ENCODE measurements around the gene PHAF1. TPM values are rescaled to one million over a fixed set of nuclear protein-coding genes. Genes with fewer than 3 reads are reported as not detected.

Gene PHAF1
- total and polyA plus RNA-seq, 9 of the 15 experiments (the other 6 are each of a cell fraction or from before 2014, with no cell fraction given): 5.1 to 25.4 (median 13.8) TPM

- no peak for FAIRE-seq
- in situ Hi-C loops (cut with MboI): no loop called here
Observed at GRCh38 chr16:67186550-67186950, 76.8 kb downstream of the PHAF1 start.

More at GRCh38 chr16:67186550-67186950, 76.8 kb downstream of the PHAF1 start:
- Histone ChIP-seq H3K4me1 (replicated peaks in 1 of 2; ENCODE audit: control insufficient read depth in 2 of 2, insufficient read depth in 2 of 2, low read length in 2 of 2) (peaks cover 32 to 52% of the 10 kb centered on the region in 2 experiments), H3K27me3 (ENCODE audit: control insufficient read depth in 2 of 2, insufficient read depth in 2 of 2, low read length in 2 of 2) (no peaks in the 10 kb centered on the region), H3K36me3 (ENCODE audit: control insufficient read depth, insufficient read depth, low read length) (no peaks in the 10 kb centered on the region), H3K4me2 (ENCODE audit: insufficient read depth, low read length) (no peak overlapping the region), H2AFZ (ENCODE audit: low read depth, low read length) (no peak overlapping the region), H3K27ac (ENCODE audit: extremely low read depth, low read depth, low read length) (no peak overlapping the region), H4K20me1 (replicated peaks; ENCODE audit: control insufficient read depth, insufficient read depth, low read length) (peaks cover 11% of the 10 kb centered on the region), H3K9me1 (ENCODE audit: control insufficient read depth, insufficient read depth, low read length) (no peaks in the 10 kb centered on the region), H3K9me3 (replicated peaks; ENCODE audit: control insufficient read depth, insufficient read depth, low read depth, low read length) (no peaks in the 10 kb centered on the region), H3K9ac (ENCODE audit: insufficient read depth in 1 of 2, low read depth in 2 of 2, low read length in 2 of 2) (no peak overlapping the region), H3K79me2 (ENCODE audit: control insufficient read depth, insufficient read depth, low read length) (peaks cover 17% of the 10 kb centered on the region), H3K4me3 (no peak overlapping the region)
- POLR2A ChIA-PET: no interaction called here
- ATAC-seq: no peak
- intact Hi-C loops (cut with micrococcal nuclease): loop anchor here (10.0 kb wide), 2 partner anchors 172 to 232 kb away; no protein-coding TSS in a partner anchor
- WGBS (ENCODE audit: insufficient coverage, low coverage, missing lambda C conversion rate): 0% methylated on average over 4 of the region's 5 CpGs
- TF ChIP-seq ELF2 (CRISPR knock-in tag; IDR thresholded peaks at IDR 0.05) (no peak), TBL1XR1 (IDR thresholded peaks at IDR 0.05; ENCODE audit: low read length in 2 of 2) (no peak), MTA2 (IDR thresholded peaks at IDR 0.05; ENCODE audit: low read depth) (no peak), HNRNPUL1 (IDR thresholded peaks at IDR 0.05; ENCODE audit: low read length) (no peak), RAD51 (IDR thresholded peaks at IDR 0.05; ENCODE audit: borderline replicate concordance, low read depth) (no peak), DIDO1 (tag; IDR thresholded peaks at IDR 0.05; ENCODE audit: low read depth) (no peak), ZNF778 (CRISPR knock-in tag; IDR thresholded peaks at IDR 0.05) (no peak), ZNF77 (CRISPR knock-in tag; IDR thresholded peaks at IDR 0.05) (no peak), RFX7 (CRISPR knock-in tag; IDR thresholded peaks at IDR 0.05) (no peak), ZSCAN29 (IDR thresholded peaks at IDR 0.05) (no peak), ILF3 (IDR thresholded peaks at IDR 0.05; ENCODE audit: borderline replicate concordance) (no peak), BCLAF1 (IDR thresholded peaks at IDR 0.05; ENCODE audit: borderline replicate concordance in 1 of 2, control insufficient read depth in 1 of 2, low read depth in 2 of 2, low read length in 1 of 2) (no peak), FOXK2 (conservative IDR thresholded peaks at IDR 0.05 in 1 of 2, IDR thresholded peaks at IDR 0.05 in 1 of 2; ENCODE audit: low read depth in 2 of 2) (no peak), ELF4 (CRISPR knock-in tag; IDR thresholded peaks at IDR 0.05) (no peak), ZFX (CRISPR knock-in tag; IDR thresholded peaks at IDR 0.05) (no peak)
- CTCF ChIA-PET (ENCODE audit: low intra/inter-chr PET ratio): no interaction called here
- no peak for DNase-seq (ENCODE audit: extremely low read depth in 1 of 4, low spot score in 3 of 4)
- no TSS peak for BruUV-seq (replicated peaks)

Measured in K562 (cell line).